ENCODE data around the gene VPS29.
"Not testable (repeated sequence)": the region's sequence is repeated elsewhere in the genome, so short reads cannot be mapped to it uniquely, and the experiment has no call there.

The VPS29 gene

GRCh38 chr12:110501752-110502738, at the start of gene VPS29, which contains the start of gene RAD9B:
Gene VPS29, minus strand, starts transcription at chr12:110502111. Its CDS starts 60 bp downstream, at chr12:110502051.
Gene RAD9B, plus strand, starts transcription at chr12:110502331. Its CDS starts 7 bp downstream, at chr12:110502338.
- peaks cover 4% of the 10 kb centered on the region for H3K27me3 Mint-ChIP-seq (ENCODE audit: low read depth)
- H3K36me3 Mint-ChIP-seq (ENCODE audit: low read depth) = peaks cover 32% of the 10 kb centered on the region
- peak within 1 kb of the TSS; percentile 98 for H3K27ac Mint-ChIP-seq
- peaks cover 7% of the 10 kb centered on the region for H3K9me3 Mint-ChIP-seq
- DNase-seq (ENCODE audit: low spot score) = peak; percentile 99
- peak within 1 kb of the TSS; percentile 97 for H3K4me3 Mint-ChIP-seq
- peaks cover 25% of the 10 kb centered on the region for H3K4me1 Mint-ChIP-seq (ENCODE audit: low read depth)

DNA sequence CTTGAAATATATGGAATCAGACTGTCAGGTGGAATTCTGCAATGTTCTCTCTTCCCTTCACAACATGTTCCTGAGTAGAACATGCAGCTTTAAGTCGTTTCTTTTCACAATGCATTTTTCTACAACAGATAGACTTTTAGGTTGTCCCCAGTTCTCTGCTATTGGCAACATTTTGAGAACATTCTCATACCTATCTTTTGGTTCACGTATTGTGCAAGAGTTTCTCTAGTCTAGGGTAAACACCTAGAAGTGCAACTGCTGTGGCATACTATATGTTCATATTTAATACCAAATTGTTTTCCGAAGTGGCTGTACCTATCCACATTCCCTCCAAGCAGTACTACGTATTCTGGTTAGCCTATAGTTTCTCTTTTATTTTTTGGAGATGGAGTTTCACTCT, 49.1 kb upstream of the VPS29 start:
- Mint-ChIP-seq H3K36me3 (ENCODE audit: low read depth) (peaks cover 29% of the 10 kb centered on the region), H3K27me3 (ENCODE audit: low read depth) (no peaks in the 10 kb centered on the region), H3K9me3 (no peaks in the 10 kb centered on the region), H3K4me1 (ENCODE audit: low read depth) (peaks cover 37% of the 10 kb centered on the region), H3K27ac (no peak overlapping the region), H3K4me3 (no peak overlapping the region)
- no peak for DNase-seq (ENCODE audit: low spot score)

GRCh38 chr12:110549716-110550115, 47.8 kb upstream of the VPS29 start:
- Mint-ChIP-seq H3K4me3 (no peak overlapping the region), H3K27ac (no peak overlapping the region), H3K36me3 (ENCODE audit: low read depth) (peaks cover 34% of the 10 kb centered on the region), H3K4me1 (ENCODE audit: low read depth) (peaks cover 28% of the 10 kb centered on the region), H3K9me3 (no peaks in the 10 kb centered on the region), H3K27me3 (ENCODE audit: low read depth) (no peaks in the 10 kb centered on the region)
- DNase-seq (ENCODE audit: low spot score) = no peak

DNA sequence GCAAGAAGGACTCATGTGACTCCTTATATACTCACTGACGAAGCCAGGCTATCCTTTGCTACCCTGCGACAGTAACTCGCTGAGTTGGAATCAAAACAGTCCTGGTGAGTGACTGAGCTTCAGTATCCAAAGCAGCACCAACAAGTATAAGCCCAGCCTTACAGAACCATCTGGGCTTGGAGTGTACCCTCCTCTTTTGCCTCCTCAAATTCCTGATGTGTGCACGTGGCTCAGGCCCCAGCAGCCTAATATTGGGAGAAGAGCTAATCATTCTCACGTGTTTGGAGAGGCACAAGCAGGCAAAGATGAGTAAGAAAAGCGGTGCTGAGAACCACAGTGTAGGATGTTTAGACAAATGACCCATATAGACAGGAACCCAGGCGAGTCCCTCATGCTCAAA, 46.8 kb upstream of the VPS29 start:
- Mint-ChIP-seq H3K27me3 (ENCODE audit: low read depth) (no peaks in the 10 kb centered on the region), H3K36me3 (ENCODE audit: low read depth) (peaks cover 36% of the 10 kb centered on the region), H3K4me1 (ENCODE audit: low read depth) (peaks cover 29% of the 10 kb centered on the region), H3K4me3 (no peak overlapping the region), H3K9me3 (no peaks in the 10 kb centered on the region), H3K27ac (no peak overlapping the region)
- DNase-seq (ENCODE audit: low spot score) = no peak

DNA sequence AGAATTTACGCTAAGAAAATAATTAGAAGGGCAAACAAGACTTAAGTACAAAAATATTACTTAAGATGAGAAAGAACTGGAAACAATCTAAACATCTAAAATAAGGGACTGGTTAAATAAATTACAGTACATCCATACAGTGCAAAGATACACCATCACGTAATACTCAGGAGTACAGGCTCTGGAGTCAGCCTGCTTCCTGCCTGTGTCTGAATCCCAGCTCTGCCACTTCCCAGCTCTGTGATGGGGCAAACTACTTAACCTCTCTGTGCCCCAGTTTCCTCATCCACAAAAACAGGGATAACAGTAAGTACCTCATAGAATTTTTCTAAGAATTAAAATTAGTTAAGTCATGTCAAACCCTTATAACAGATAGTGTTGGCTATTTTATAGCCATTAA, 45.2 kb upstream of the VPS29 start:
- H3K27ac Mint-ChIP-seq = no peak overlapping the region
- H3K4me3 Mint-ChIP-seq = no peak overlapping the region
- peaks cover 40% of the 10 kb centered on the region for H3K4me1 Mint-ChIP-seq (ENCODE audit: low read depth)
- H3K9me3 Mint-ChIP-seq = no peaks in the 10 kb centered on the region
- no peak for DNase-seq (ENCODE audit: low spot score)
- no peaks in the 10 kb centered on the region for H3K27me3 Mint-ChIP-seq (ENCODE audit: low read depth)
- peaks cover 48% of the 10 kb centered on the region for H3K36me3 Mint-ChIP-seq (ENCODE audit: low read depth)

DNA sequence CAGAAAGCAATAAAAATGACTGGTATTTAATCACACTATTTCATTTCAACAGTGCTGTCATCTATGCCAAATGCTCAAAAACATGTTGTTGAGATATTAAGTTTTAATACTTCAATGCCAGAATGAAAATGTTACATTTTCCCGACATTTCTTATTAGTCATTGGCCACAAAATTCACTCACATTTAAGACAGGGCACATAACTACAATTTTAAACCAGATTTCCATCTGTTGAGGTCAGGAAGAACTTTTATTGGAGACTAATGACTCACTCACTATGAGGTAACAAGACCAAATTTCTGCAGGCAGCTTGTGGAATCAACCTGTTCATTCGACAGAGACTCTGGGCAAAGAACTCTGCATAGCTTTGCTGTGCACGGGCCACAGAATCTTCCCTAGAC, 44.4 kb upstream of the VPS29 start:
- Mint-ChIP-seq H3K4me3 (no peak overlapping the region), H3K4me1 (ENCODE audit: low read depth) (peaks cover 38% of the 10 kb centered on the region)

GRCh38 chr12:110545812-110546211, 43.9 kb upstream of the VPS29 start:
- no peak overlapping the region for H3K27ac Mint-ChIP-seq

More for the DNA sequence above, 44.4 kb upstream of the VPS29 start:
- Mint-ChIP-seq H3K9me3 (no peaks in the 10 kb centered on the region), H3K36me3 (ENCODE audit: low read depth) (peaks cover 42% of the 10 kb centered on the region), H3K27me3 (ENCODE audit: low read depth) (no peaks in the 10 kb centered on the region), H3K27ac (no peak overlapping the region)
- no peak for DNase-seq (ENCODE audit: low spot score)

GRCh38 chr12:110545259-110545658, 43.3 kb upstream of the VPS29 start:
- not testable (repeated sequence) for H3K27me3 Mint-ChIP-seq (ENCODE audit: low read depth); H3K27ac Mint-ChIP-seq; H3K4me3 Mint-ChIP-seq; H3K9me3 Mint-ChIP-seq; DNase-seq (ENCODE audit: low spot score)
- H3K4me1 Mint-ChIP-seq (ENCODE audit: low read depth) = peaks cover 34% of the 10 kb centered on the region
- peaks cover 35% of the 10 kb centered on the region for H3K36me3 Mint-ChIP-seq (ENCODE audit: low read depth)

More at GRCh38 chr12:110545812-110546211, 43.9 kb upstream of the VPS29 start:
- Mint-ChIP-seq H3K36me3 (ENCODE audit: low read depth) (peaks cover 38% of the 10 kb centered on the region), H3K4me1 (ENCODE audit: low read depth) (peaks cover 36% of the 10 kb centered on the region), H3K27me3 (ENCODE audit: low read depth) (no peaks in the 10 kb centered on the region), H3K9me3 (no peaks in the 10 kb centered on the region), H3K4me3 (no peak overlapping the region)
- no peak for DNase-seq (ENCODE audit: low spot score)

GRCh38 chr12:110543965-110544364, 42.1 kb upstream of the VPS29 start:
- no peaks in the 10 kb centered on the region for H3K27me3 Mint-ChIP-seq (ENCODE audit: low read depth)
- no peak overlapping the region for H3K4me3 Mint-ChIP-seq
- H3K4me1 Mint-ChIP-seq (ENCODE audit: low read depth) = peaks cover 33% of the 10 kb centered on the region
- H3K27ac Mint-ChIP-seq = no peak overlapping the region
- peaks cover 39% of the 10 kb centered on the region for H3K36me3 Mint-ChIP-seq (ENCODE audit: low read depth)
- H3K9me3 Mint-ChIP-seq = no peaks in the 10 kb centered on the region
- DNase-seq (ENCODE audit: low spot score) = no peak

DNA sequence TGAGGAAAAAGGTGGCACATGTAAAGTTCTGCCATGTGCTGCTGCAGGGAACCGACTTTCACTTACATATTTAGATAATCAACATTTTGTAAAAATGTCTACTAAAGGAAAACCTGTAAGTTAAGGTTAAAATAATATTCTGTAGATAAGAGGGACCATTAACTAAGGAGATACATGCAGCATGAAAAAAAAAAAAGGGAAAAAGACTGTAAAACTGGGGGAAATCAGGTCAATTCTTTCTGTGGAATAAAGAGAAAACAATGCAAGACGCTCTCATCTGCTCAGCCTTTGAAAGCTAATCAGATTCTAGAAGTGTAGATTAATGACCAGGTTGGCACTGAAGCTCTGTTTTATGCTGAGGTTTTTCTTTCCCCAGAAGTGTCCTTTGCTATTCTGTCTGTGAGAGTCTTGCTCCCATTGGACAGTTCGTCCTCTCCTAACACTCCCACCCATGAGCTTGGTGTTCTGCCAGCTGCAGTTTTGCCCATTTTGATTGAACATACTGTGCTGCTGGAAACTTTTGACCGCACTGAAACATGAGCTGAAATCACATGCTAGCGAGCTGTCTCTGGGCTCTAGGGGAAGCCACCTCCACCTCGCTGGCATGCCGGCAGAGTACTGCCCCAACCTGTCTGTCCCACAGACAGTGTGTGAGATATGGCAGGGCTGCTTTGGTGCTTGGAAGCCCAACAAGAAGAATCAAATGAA, 41.5 kb upstream of the VPS29 start:
- peaks cover 30% of the 10 kb centered on the region for H3K4me1 Mint-ChIP-seq (ENCODE audit: low read depth)
- no peaks in the 10 kb centered on the region for H3K9me3 Mint-ChIP-seq
- H3K36me3 Mint-ChIP-seq (ENCODE audit: low read depth) = peaks cover 38% of the 10 kb centered on the region
- H3K27ac Mint-ChIP-seq = peak overlapping the region; percentile 54
- no peak for DNase-seq (ENCODE audit: low spot score)
- no peak overlapping the region for H3K4me3 Mint-ChIP-seq
- no peaks in the 10 kb centered on the region for H3K27me3 Mint-ChIP-seq (ENCODE audit: low read depth)

DNA sequence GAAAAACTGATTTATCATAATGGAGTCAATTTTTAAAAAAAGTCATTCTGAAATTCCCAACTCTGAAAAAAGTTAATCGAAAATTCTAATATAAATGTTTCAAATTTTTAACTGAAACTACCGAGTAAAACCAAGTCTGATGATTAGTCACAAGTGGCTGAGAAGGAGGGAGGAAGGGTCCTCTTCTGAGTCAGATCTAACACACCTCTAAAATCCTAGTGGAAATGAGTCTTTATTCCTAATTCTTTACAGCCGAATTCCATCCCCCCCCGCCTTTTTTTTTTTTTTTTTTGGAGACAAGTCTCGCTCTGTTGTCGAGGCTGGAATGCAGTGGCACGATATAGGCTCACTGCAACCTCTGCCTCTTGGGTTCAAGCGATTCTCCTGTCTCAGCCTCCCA, 38.1 kb upstream of the VPS29 start:
- Mint-ChIP-seq H3K4me3 (no peak overlapping the region), H3K9me3 (no peaks in the 10 kb centered on the region), H3K27me3 (ENCODE audit: low read depth) (no peaks in the 10 kb centered on the region), H3K36me3 (ENCODE audit: low read depth) (peaks cover 58% of the 10 kb centered on the region), H3K27ac (no peak overlapping the region), H3K4me1 (ENCODE audit: low read depth) (peaks cover 22% of the 10 kb centered on the region)
- DNase-seq (ENCODE audit: low spot score) = no peak

GRCh38 chr12:110538869-110539622, 37.1 kb upstream of the VPS29 start:
- H3K9me3 Mint-ChIP-seq = no peaks in the 10 kb centered on the region
- H3K4me1 Mint-ChIP-seq (ENCODE audit: low read depth) = peaks cover 24% of the 10 kb centered on the region
- no peaks in the 10 kb centered on the region for H3K27me3 Mint-ChIP-seq (ENCODE audit: low read depth)
- H3K4me3 Mint-ChIP-seq = no peak overlapping the region
- H3K27ac Mint-ChIP-seq = no peak overlapping the region
- DNase-seq (ENCODE audit: low spot score) = no peak
- H3K36me3 Mint-ChIP-seq (ENCODE audit: low read depth) = peaks cover 67% of the 10 kb centered on the region

GRCh38 chr12:110537605-110538409, 35.9 kb upstream of the VPS29 start:
- Mint-ChIP-seq H3K4me1 (ENCODE audit: low read depth) (peaks cover 16% of the 10 kb centered on the region), H3K27ac (no peak overlapping the region), H3K36me3 (ENCODE audit: low read depth) (peaks cover 60% of the 10 kb centered on the region), H3K4me3 (no peak overlapping the region), H3K27me3 (ENCODE audit: low read depth) (no peaks in the 10 kb centered on the region), H3K9me3 (no peaks in the 10 kb centered on the region)
- no peak for DNase-seq (ENCODE audit: low spot score)
